GM12878 (cell line): Measurements from ENCODE around the gene QRFP. TPM values are rescaled to one million over a fixed set of nuclear protein-coding genes. Genes with fewer than 3 reads are reported as not detected.

ENCODE experiments used
- ATAC-seq: fragments of 200-7000 bp; cut with Tn5 transposase; 3 replicates; pipeline ENCODE4 v1.9.1; 2020; ENCODE audit warnings: mild to moderate bottlenecking, moderate library complexity
- BruUV-seq: library from RNA; stranded (reverse); fragments of 400-500 nt; replicated peaks from 2 replicates; lab custom pipeline; 2021; lab: Mats Ljungman, UMichigan
- CTCF ChIA-PET: fragments of 300-600 bp; sonication (Branson Sonifier 250); formaldehyde crosslinking; extraction: SDS; loops from one replicate; lab custom pipeline; 2021; ENCODE audit warnings: inconsistent platforms; lab: Yijun Ruan, JAX
- POLR2A ChIA-PET: fragments of 350-600 bp; formaldehyde crosslinking; extraction: SDS; loops from one replicate; lab custom pipeline; 2021; ENCODE audit warnings: inconsistent platforms; lab: Charles Lee
- RAD21 ChIA-PET: fragments of 300-600 bp; sonication (Branson Sonifier 250); formaldehyde crosslinking; loops from one replicate; lab custom pipeline; 2023; ENCODE audit warnings: antibody characterized with exemption; ENCODE audit not compliant: unreplicated experiment; lab: Charles Lee
- SMC1A ChIA-PET: fragments of 300-600 bp; sonication (Branson Sonifier 250); formaldehyde crosslinking; loops from one replicate; lab custom pipeline; 2023; ENCODE audit not compliant: unreplicated experiment, uncharacterized antibody; lab: Charles Lee
- DNase-seq: peaks from one replicate; pipeline ENCODE4 v3.0.0-alpha.2; 2011; ENCODE audit warnings: low read depth, low spot score
- FAIRE-seq: peaks from 3 replicates; lab custom pipeline; 2011; peaks lifted over from hg19 to GRCh38; lab: Jason Lieb, UNC
- H2AFZ ChIP-seq: 2 replicates; pipeline ENCODE4 v1.6.0; 2011; ENCODE audit warnings: low read depth, low read length, control low read depth; ENCODE audit not compliant: control insufficient read depth
- H3K27ac ChIP-seq: 2 replicates; pipeline ENCODE4 v1.5.1; 2011; ENCODE audit warnings: control low read depth; ENCODE audit not compliant: control insufficient read depth, insufficient read depth
- H3K27me3 ChIP-seq, 2 experiments: replicated peaks in 1 of 2; 2 replicates each; pipeline versions ENCODE4 v1.6.0 to v1.6.1; 2011; ENCODE audit warnings: low read length in 1 of 2; ENCODE audit not compliant: control insufficient read depth in 2 of 2, insufficient read depth in 2 of 2
- H3K36me3 ChIP-seq, 2 experiments: 2 replicates each; pipeline ENCODE4 v1.5.1; 2011; ENCODE audit warnings: low read length in 1 of 2; ENCODE audit not compliant: control insufficient read depth in 2 of 2, insufficient read depth in 2 of 2
- H3K4me1 ChIP-seq: 2 replicates; pipeline ENCODE4 v1.6.1; 2011; ENCODE audit warnings: mild to moderate bottlenecking, low read length, moderate library complexity, mixed read lengths; ENCODE audit not compliant: control insufficient read depth, insufficient read depth
- H3K4me2 ChIP-seq: 2 replicates; pipeline ENCODE4 v1.6.0; 2011; ENCODE audit warnings: control low read depth; ENCODE audit not compliant: control insufficient read depth, insufficient read depth
- H3K4me3 ChIP-seq: fragments of 200-600 bp; sonication (generic); 2 replicates; pipeline ENCODE4 v1.5.1; 2016
- H3K79me2 ChIP-seq: 2 replicates; pipeline ENCODE4 v1.6.0; 2011; ENCODE audit warnings: low read length; ENCODE audit not compliant: control insufficient read depth, insufficient read depth
- H3K9ac ChIP-seq: 2 replicates; pipeline ENCODE4 v1.8.0; 2011; ENCODE audit warnings: low read length, control low read depth, mixed read lengths; ENCODE audit not compliant: control insufficient read depth, insufficient read depth
- H3K9me3 ChIP-seq: replicated peaks from 3 replicates; pipeline ENCODE4 v1.5.1; 2011; ENCODE audit warnings: mild to moderate bottlenecking, low read length; ENCODE audit not compliant: control insufficient read depth, insufficient read depth
- H4K20me1 ChIP-seq: 2 replicates; pipeline ENCODE4 v1.6.0; 2011; ENCODE audit not compliant: control insufficient read depth, insufficient read depth
- ASH2L ChIP-seq: fragments of 300-600, 200-600 bp; sonication (generic); IDR thresholded peaks from 2 replicates; pipeline ENCODE4 v1.6.1; 2017; ENCODE audit warnings: low read depth, mild to moderate bottlenecking, borderline replicate concordance
- DPF2 ChIP-seq: fragments of 450-650 bp; IDR thresholded peaks from 2 replicates; pipeline ENCODE4 v1.6.1; 2017; ENCODE audit warnings: mild to moderate bottlenecking
- FOXM1 ChIP-seq: IDR thresholded peaks from 2 replicates; pipeline ENCODE4 v1.6.1; 2012; ENCODE audit warnings: low read depth, mild to moderate bottlenecking, inconsistent platforms, low read length, moderate library complexity
- IKZF2 ChIP-seq, 2 experiments: fragments of 450-650 bp; IDR thresholded peaks; 2 replicates each; pipeline ENCODE4 v1.6.1; 2017; ENCODE audit warnings: mild to moderate bottlenecking in 2 of 2, moderate library complexity in 2 of 2
- IRF4 ChIP-seq: IDR thresholded peaks from 2 replicates; pipeline ENCODE4 v1.6.1; 2011; ENCODE audit warnings: low read depth, low read length
- POLR2A ChIP-seq: IDR thresholded peaks from 2 replicates; pipeline ENCODE4 v1.6.1; 2011; ENCODE audit warnings: low read depth, mild to moderate bottlenecking, low read length
- RB1 ChIP-seq: fragments of 450-650 bp; formaldehyde crosslinking; IDR thresholded peaks from 2 replicates; pipeline ENCODE4 v1.6.1; 2017; ENCODE audit warnings: mild to moderate bottlenecking, borderline replicate concordance
- YY1 ChIP-seq: IDR thresholded peaks from 2 replicates; pipeline ENCODE4 v1.6.1; 2011; ENCODE audit warnings: low read depth, mild to moderate bottlenecking, low read length
- WGBS: methylation state at CpG from one replicate; pipeline ENCODE4 v1.1.6; 2016; ENCODE audit warnings: low lambda C conversion rate; ENCODE audit not compliant: insufficient replicate concordance, insufficient coverage; ENCODE audit errors: missing lambda C conversion rate; 5-methylcytosine and 5-hydroxymethylcytosine counted together
- in situ Hi-C: fragments of 300-500 bp; cut with MboI; formaldehyde crosslinking; loops from 9 replicates; pipeline ENCODE4 v1.14.3; 2018; ENCODE audit warnings: mixed read lengths
- intact Hi-C: fragments of 100-400 bp; cut with micrococcal nuclease; formaldehyde crosslinking; loops from one replicate; pipeline ENCODE4 v1.14.2; 2022; ENCODE audit not compliant: unreplicated experiment
- polyA plus RNA-seq, 11 experiments: library from polyadenylated mRNA; depleted of rRNA in 4 of 11; unstranded in 6 of 11; stranded (reverse) in 5 of 11; fragments of >200 nt; fragmentation: Nextera tagmentation in 4 of 11; fragmentation: Illumina TruSeq in 1 of 11; extraction: Ambion mirVana in 4 of 11; extraction: Trizol in 1 of 11; gene quantifications; 1 replicate in 1 of 11; 2 replicates in 10 of 11; pipeline versions ENCODE4 v1.2.1 to v1.2.3, GENCODE V29; 2011 to 2016; ENCODE audit warnings: inconsistent platforms in 2 of 11, missing spikeins in 2 of 11, low read depth in 1 of 11
- total RNA-seq, 4 experiments: library from RNA; depleted of rRNA in 3 of 4; stranded (reverse); fragments of >200 nt in 3 of 4; fragmentation: Illumina TruSeq in 1 of 4; extraction: Trizol in 1 of 4; gene quantifications; 2 replicates each; pipeline versions ENCODE4 v1.2.1 to v1.2.3, GENCODE V29; 2013 to 2021
- TF ChIP-seq, protein P1 (sequence below): IDR thresholded peaks from 2 replicates; pipeline ENCODE4 v1.6.1; 2012; ENCODE audit warnings: low read length, inconsistent platforms

The QRFP gene
- total and polyA plus RNA-seq, 10 of the 15 experiments (the other 5 are each of a cell fraction or from before 2014, with no cell fraction given), result not detected

DNA sequence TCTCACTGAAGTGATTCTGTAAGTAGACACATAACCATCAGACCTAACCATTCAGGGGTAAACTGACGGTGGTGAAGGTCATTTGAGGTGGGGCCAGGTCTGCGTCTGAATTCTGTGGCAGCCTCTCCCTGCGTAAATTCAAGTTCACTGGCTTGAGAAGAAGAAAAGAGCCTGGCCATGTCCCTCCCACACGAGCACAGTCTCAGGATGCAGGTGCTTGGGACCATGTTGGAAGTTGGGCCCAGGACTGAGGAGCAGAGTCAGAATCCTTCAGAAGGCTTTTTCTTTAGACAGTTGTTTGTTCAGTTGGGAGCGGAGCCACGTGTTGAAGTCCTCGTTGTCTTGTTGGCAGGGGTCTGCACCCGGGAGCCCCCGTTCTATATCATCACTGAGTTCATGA is 24.1 kb downstream of the QRFP start:
- Histone ChIP-seq H3K4me2 (no peak overlapping the region), H3K4me3 (no peak overlapping the region), H2AFZ (no peak overlapping the region), H3K9me3 (no peaks in the 10 kb centered on the region), H3K4me1 (peaks cover 25% of the 10 kb centered on the region), H4K20me1 (peaks cover 3% of the 10 kb centered on the region; the same call in 1 of the 2 replicates), H3K9ac (no peak overlapping the region), H3K79me2 (no peaks in the 10 kb centered on the region)
- ATAC-seq (no peak), FAIRE-seq (no peak)
- POLR2A ChIA-PET, result interaction anchor here (0.5 kb wide), 1 partner anchor 826 kb away, joined by 10 read pairs; no protein-coding TSS in a partner anchor
- TF ChIP-seq, protein P1, sequence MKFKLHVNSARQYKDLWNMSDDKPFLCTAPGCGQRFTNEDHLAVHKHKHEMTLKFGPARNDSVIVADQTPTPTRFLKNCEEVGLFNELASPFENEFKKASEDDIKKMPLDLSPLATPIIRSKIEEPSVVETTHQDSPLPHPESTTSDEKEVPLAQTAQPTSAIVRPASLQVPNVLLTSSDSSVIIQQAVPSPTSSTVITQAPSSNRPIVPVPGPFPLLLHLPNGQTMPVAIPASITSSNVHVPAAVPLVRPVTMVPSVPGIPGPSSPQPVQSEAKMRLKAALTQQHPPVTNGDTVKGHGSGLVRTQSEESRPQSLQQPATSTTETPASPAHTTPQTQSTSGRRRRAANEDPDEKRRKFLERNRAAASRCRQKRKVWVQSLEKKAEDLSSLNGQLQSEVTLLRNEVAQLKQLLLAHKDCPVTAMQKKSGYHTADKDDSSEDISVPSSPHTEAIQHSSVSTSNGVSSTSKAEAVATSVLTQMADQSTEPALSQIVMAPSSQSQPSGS, result no peak
- TF ChIP-seq YY1 (no peak), FOXM1 (no peak), IKZF2 (IDR thresholded peaks at IDR 0.05) (no peak), POLR2A (no peak), IRF4 (no peak), ASH2L (no peak), DPF2 (no peak), RB1 (no peak)
- TF ChIP-seq, all 136 proteins: peak for 0
- ChIA-PET CTCF (no interaction called here), SMC1A (no interaction called here), RAD21 (no interaction called here)
- Histone ChIP-seq H3K36me3 (peaks cover 20 to 22% of the 10 kb centered on the region in 2 experiments), H3K27me3 (no peaks in the 10 kb centered on the region), H3K27ac (no peak overlapping the region)
- in situ Hi-C loops, result loop anchor here (5.0 kb wide), 1 partner anchor 170 kb away; no protein-coding TSS in a partner anchor
- 86% methylated on average over 9 of the region's 9 CpGs for WGBS
- DNase-seq, result no peak
- no TSS peak for BruUV-seq
- intact Hi-C loops, result no loop called here
